CD8-positive, alpha-beta memory T cell (primary cell): ENCODE data around the gene TMEM184A. TPM values are rescaled to one million over a fixed set of nuclear protein-coding genes. Genes with fewer than 3 reads are reported as not detected.

ENCODE experiments used
- CTCF ChIA-PET: fragments of 350-600 bp; sonication (Branson Sonifier 250); formaldehyde crosslinking; loops from one replicate; lab custom pipeline; 2021; ENCODE audit warnings: antibody characterized with exemption; lab: Charles Lee
- POLR2A ChIA-PET: fragments of 350-600 bp; sonication (Branson Sonifier 250); formaldehyde crosslinking; loops from one replicate; lab custom pipeline; 2021; ENCODE audit warnings: antibody characterized with exemption; lab: Charles Lee
- DNase-seq, 5 donors: peaks; one replicate each; pipeline versions ENCODE4 v3.0.0 to v3.0.0-alpha.2; 2020 to 2022; ENCODE audit warnings: mixed read lengths in 1 of 5
- H3K27ac ChIP-seq: one replicate; pipeline ENCODE4 v1.7.0; 2013; ENCODE audit warnings: low read depth, mild to moderate bottlenecking, low read length, moderate library complexity
- H3K27me3 ChIP-seq: 2 replicates; pipeline ENCODE4 v1.7.0; 2013; ENCODE audit warnings: low read length, mild to moderate bottlenecking; ENCODE audit not compliant: insufficient read depth, poor library complexity, severe bottlenecking
- H3K36me3 ChIP-seq: 2 replicates; pipeline ENCODE4 v1.7.0; 2013; ENCODE audit warnings: mild to moderate bottlenecking, low read length, moderate library complexity; ENCODE audit not compliant: insufficient read depth
- H3K4me1 ChIP-seq: 2 replicates; pipeline ENCODE4 v1.7.0; 2013; ENCODE audit warnings: mild to moderate bottlenecking, low read length, moderate library complexity; ENCODE audit not compliant: insufficient read depth
- H3K4me3 ChIP-seq: 2 replicates; pipeline ENCODE4 v1.7.0; 2013; ENCODE audit warnings: mild to moderate bottlenecking, low read length
- H3K9me3 ChIP-seq: 2 replicates; pipeline ENCODE4 v1.7.0; 2013; ENCODE audit warnings: mild to moderate bottlenecking, low read length
- H3K27ac Mint-ChIP-seq, 8 donors: one replicate each; pipeline ENCODE4 v1.8.0; 2020 to 2021; ENCODE audit warnings: mixed read lengths in 8 of 8, mild to moderate bottlenecking in 6 of 8, inconsistent platforms in 3 of 8, moderate library complexity in 3 of 8
- H3K27me3 Mint-ChIP-seq, 2 donors: one replicate each; pipeline ENCODE4 v1.8.0; 2020 to 2021; ENCODE audit warnings: mixed read lengths in 2 of 2, mild to moderate bottlenecking in 1 of 2, moderate library complexity in 1 of 2
- H3K36me3 Mint-ChIP-seq, 3 donors: one replicate each; pipeline ENCODE4 v1.8.0; 2020 to 2021; ENCODE audit warnings: mixed read lengths in 3 of 3, inconsistent platforms in 1 of 3, mild to moderate bottlenecking in 1 of 3
- H3K4me1 Mint-ChIP-seq, 3 donors: one replicate each; pipeline ENCODE4 v1.8.0; 2020 to 2021; ENCODE audit warnings: mixed read lengths in 3 of 3, inconsistent platforms in 1 of 3, mild to moderate bottlenecking in 1 of 3
- H3K4me3 Mint-ChIP-seq, 7 donors: one replicate each; pipeline ENCODE4 v1.8.0; 2020 to 2021; ENCODE audit warnings: mixed read lengths in 7 of 7, mild to moderate bottlenecking in 6 of 7, moderate library complexity in 4 of 7, inconsistent platforms in 2 of 7
- H3K9me3 Mint-ChIP-seq, 5 donors: one replicate each; pipeline ENCODE4 v1.8.0; 2020 to 2022; ENCODE audit warnings: mixed read lengths in 5 of 5, mild to moderate bottlenecking in 3 of 5, moderate library complexity in 2 of 5, inconsistent platforms in 1 of 5
- polyA plus RNA-seq: library from polyadenylated mRNA; unstranded; fragments of 300-500 nt; fragmentation: Illumina TruSeq; gene quantifications from one replicate; pipeline ENCODE4 v1.2.3, GENCODE V29; 2021
- total RNA-seq, 2 experiments: library from RNA; stranded (reverse); gene quantifications; one replicate each; pipeline ENCODE4 v1.2.3, GENCODE V29; 2021

TMEM184A gene
- total and polyA plus RNA-seq, 3 experiments from 2014 or later: not detected

DNA sequence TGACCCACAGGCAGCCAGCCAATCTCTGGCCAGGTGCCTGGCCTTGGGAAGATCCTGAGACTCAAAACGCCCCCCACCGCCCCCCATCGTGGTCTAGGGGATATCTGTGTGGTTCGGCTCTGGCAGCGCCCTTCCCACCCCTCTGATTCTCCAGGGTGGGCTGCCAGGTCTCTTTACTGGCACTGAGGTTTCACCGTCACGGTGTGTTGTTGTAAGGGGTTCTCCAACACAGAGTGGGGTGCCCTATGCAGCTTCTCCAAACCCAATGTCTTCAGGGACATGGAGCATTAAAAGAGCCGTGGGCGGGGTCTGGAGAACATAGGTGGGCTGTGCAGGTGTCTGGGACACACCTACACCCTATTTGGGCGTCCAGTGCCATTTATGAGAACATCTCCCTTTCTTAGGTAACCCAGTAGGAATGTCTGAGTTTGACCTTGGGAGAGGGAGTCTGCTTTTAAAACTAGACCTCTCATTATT, 24.0 kb downstream of the TMEM184A start:
- H3K27me3 Mint-ChIP-seq: peaks cover 0 to under 1% of the 10 kb centered on the region in 2 donors
- H3K27ac Mint-ChIP-seq: peak overlapping the region; percentile 93 to 99 (median 97)
- H3K9me3 ChIP-seq: no peaks in the 10 kb centered on the region
- POLR2A ChIA-PET: interaction anchor here (1.9 kb wide), 1 partner anchor 38 kb away, joined by 6 read pairs; the partner anchor contains the start of gene PSMG3
- DNase-seq: peak in 1 of 5 donors; percentile 22
- no peaks in the 10 kb centered on the region for H3K27me3 ChIP-seq
- H3K4me1 ChIP-seq: peaks cover 35% of the 10 kb centered on the region
- CTCF ChIA-PET: no interaction called here
- H3K36me3 ChIP-seq: no peaks in the 10 kb centered on the region
- peak overlapping the region; percentile 85 to 95 (median 89) for H3K4me3 Mint-ChIP-seq
- peak overlapping the region; percentile 75 for H3K4me3 ChIP-seq
- H3K9me3 Mint-ChIP-seq: no peaks in the 10 kb centered on the region
- H3K36me3 Mint-ChIP-seq: peaks cover 0 to 20% (median 0%) of the 10 kb centered on the region in 3 donors
- peak overlapping the region; percentile 75 for H3K27ac ChIP-seq
- peaks cover 26 to 41% (median 27%) of the 10 kb centered on the region in 3 donors for H3K4me1 Mint-ChIP-seq

DNA sequence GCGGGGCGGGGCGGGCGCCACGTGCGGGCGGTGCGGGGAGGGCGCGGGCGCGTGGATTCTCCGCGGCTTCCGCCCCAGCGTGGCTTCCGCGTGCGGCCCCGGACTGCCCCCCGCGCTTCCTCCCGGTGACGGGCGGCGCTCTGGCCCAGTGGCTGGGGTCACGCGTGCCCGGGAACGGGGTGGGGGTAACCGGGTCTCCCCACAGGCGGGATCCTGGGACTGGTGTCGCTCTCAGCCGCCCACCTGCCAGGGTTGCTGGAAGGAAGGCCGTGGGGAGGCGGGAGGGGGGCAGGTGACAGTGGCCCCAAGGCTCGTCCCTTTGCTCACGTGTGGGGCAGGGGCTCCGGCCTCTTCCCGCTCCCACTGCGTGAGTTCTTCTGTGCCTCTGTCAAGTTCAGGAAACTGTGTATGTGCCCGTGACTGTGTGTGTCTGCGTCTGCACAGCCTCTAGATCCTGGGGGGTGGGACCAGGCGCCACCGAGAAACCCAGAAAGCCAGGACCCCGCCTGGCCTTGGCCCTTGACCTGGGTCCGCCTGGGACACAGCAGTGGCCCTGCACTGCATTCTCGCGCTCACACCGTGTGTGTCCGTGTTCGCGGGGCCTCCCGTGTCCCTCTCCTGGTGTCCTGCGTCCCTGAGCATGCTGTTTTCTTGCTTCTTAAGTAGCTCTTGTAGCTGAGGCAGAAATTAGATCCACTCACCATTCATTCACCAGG, 24.6 kb downstream of the TMEM184A start:
- POLR2A ChIA-PET: interaction anchor here (1.9 kb wide), 1 partner anchor 39 kb away, joined by 6 read pairs; the partner anchor contains the start of gene PSMG3
- Mint-ChIP-seq H3K27ac (peak overlapping the region; percentile 93 to 99 (median 97)), H3K9me3 (no peaks in the 10 kb centered on the region), H3K36me3 (peaks cover 0 to 17% (median 0%) of the 10 kb centered on the region in 3 donors), H3K4me1 (peaks cover 25 to 40% (median 26%) of the 10 kb centered on the region in 3 donors), H3K4me3 (peak overlapping the region; percentile 85 to 95 (median 89)), H3K27me3 (peaks cover 5 to 6% of the 10 kb centered on the region in 2 donors)
- Histone ChIP-seq H3K9me3 (no peaks in the 10 kb centered on the region), H3K27ac (peak overlapping the region; percentile 75), H3K4me1 (peaks cover 35% of the 10 kb centered on the region), H3K4me3 (peak overlapping the region; percentile 75), H3K36me3 (no peaks in the 10 kb centered on the region), H3K27me3 (no peaks in the 10 kb centered on the region)
- CTCF ChIA-PET: no interaction called here
- peak in 3 of 5 donors; percentile 56 to 71 (median 64) for DNase-seq

GRCh38 chr7:1530946-1531262, 25.1 kb downstream of the TMEM184A start:
- Histone ChIP-seq H3K9me3 (no peaks in the 10 kb centered on the region), H3K27ac (peak overlapping the region; percentile 75), H3K27me3 (no peaks in the 10 kb centered on the region), H3K4me3 (no peak overlapping the region), H3K36me3 (no peaks in the 10 kb centered on the region), H3K4me1 (peaks cover 35% of the 10 kb centered on the region)
- H3K9me3 Mint-ChIP-seq: no peaks in the 10 kb centered on the region
- peak in 3 of 5 donors; percentile 39 to 62 (median 57) for DNase-seq
- H3K4me3 Mint-ChIP-seq: no peak overlapping the region
- H3K27ac Mint-ChIP-seq: no peak overlapping the region
- peaks cover 5 to 6% of the 10 kb centered on the region in 2 donors for H3K27me3 Mint-ChIP-seq
- ChIA-PET POLR2A (no interaction called here), CTCF (no interaction called here)
- peaks cover 0 to 13% (median 0%) of the 10 kb centered on the region in 3 donors for H3K36me3 Mint-ChIP-seq
- H3K4me1 Mint-ChIP-seq: peaks cover 24 to 38% (median 26%) of the 10 kb centered on the region in 3 donors

GRCh38 chr7:1529383-1530116, 26.5 kb downstream of the TMEM184A start:
- H3K27me3 ChIP-seq: no peaks in the 10 kb centered on the region
- CTCF ChIA-PET: interaction anchor here (1.1 kb wide), 1 partner anchor 25 kb away, joined by 3 read pairs; no protein-coding TSS in a partner anchor
- POLR2A ChIA-PET: no interaction called here
- H3K4me3 ChIP-seq: no peak overlapping the region
- H3K4me1 ChIP-seq: peaks cover 35% of the 10 kb centered on the region
- Mint-ChIP-seq H3K27me3 (peaks cover 5 to 11% of the 10 kb centered on the region in 2 donors), H3K4me3 (peak overlapping the region in 6 of 7 donors; percentile 55 to 87 (median 66)), H3K4me1 (peaks cover 24 to 36% (median 24%) of the 10 kb centered on the region in 3 donors), H3K9me3 (no peaks in the 10 kb centered on the region), H3K27ac (peak overlapping the region in 7 of 8 donors; percentile 67 to 93 (median 79)), H3K36me3 (peaks cover 0 to 9% (median 0%) of the 10 kb centered on the region in 3 donors)
- no peaks in the 10 kb centered on the region for H3K9me3 ChIP-seq
- no peak for DNase-seq
- no peak overlapping the region for H3K27ac ChIP-seq
- H3K36me3 ChIP-seq: no peaks in the 10 kb centered on the region

GRCh38 chr7:1526271-1526754, 29.7 kb downstream of the TMEM184A start:
- CTCF ChIA-PET: no interaction called here

DNA sequence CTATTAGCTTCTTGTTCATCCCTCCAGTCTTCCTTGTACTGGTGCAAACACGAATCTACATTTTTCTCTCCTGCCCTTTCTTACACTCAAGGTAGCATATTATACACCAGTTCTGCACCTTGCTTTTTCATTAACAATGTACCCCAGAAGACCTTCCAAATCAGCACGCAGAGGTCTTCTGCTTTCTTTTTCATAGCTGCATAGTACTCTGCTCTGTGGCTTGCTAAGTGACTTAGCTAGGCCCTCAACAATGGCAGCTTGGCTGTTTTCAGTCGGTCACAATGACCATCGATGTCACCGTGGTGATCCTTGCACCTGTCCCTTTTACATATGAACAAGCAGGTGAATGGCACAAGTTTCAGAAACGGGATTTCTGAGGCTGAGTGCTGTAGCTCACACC, 30.6 kb downstream of the TMEM184A start:
- H3K4me1 Mint-ChIP-seq: peaks cover 0 to 5% (median 0%) of the 10 kb centered on the region in 3 donors

More at GRCh38 chr7:1526271-1526754, 29.7 kb downstream of the TMEM184A start:
- Histone ChIP-seq H3K27ac (no peak overlapping the region), H3K9me3 (no peaks in the 10 kb centered on the region), H3K4me3 (no peak overlapping the region), H3K4me1 (peaks cover 6% of the 10 kb centered on the region), H3K27me3 (no peaks in the 10 kb centered on the region), H3K36me3 (no peaks in the 10 kb centered on the region)
- Mint-ChIP-seq H3K36me3 (peaks cover 0 to under 1% (median 0%) of the 10 kb centered on the region in 3 donors), H3K9me3 (no peaks in the 10 kb centered on the region), H3K4me3 (peak overlapping the region in 1 of 7 donors; percentile 5), H3K27me3 (peaks cover 9 to 13% of the 10 kb centered on the region in 2 donors), H3K27ac (peak overlapping the region in 1 of 8 donors; percentile 18), H3K4me1 (peaks cover 0 to 5% (median under 1%) of the 10 kb centered on the region in 3 donors)
- DNase-seq: no peak
- POLR2A ChIA-PET: interaction anchor here (0.6 kb wide), 1 partner anchor 14 kb away, joined by 3 read pairs; no protein-coding TSS in a partner anchor

DNA sequence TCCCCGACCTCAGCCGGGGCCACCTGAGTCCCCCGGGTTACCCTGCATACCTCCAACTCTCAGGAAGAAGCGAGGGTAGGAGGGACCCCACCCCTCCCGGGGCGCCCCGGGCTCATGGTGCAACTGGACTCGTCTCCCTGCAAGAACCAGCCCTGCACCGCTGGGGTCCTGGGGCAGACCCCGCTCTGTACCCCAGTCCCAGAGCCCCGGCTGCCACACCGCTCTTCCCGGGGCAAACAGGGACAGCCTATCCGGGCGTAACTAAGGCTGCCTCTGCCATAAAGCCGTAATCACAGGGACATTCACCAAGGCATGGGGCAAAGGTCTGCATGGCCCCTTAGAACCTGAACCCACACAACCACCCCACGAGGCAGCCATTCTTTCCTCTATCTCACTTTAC, 32.2 kb downstream of the TMEM184A start:
- CTCF ChIA-PET: no interaction called here
- peaks cover 9 to 13% of the 10 kb centered on the region in 2 donors for H3K27me3 Mint-ChIP-seq
- no peak for DNase-seq
- peaks cover 0 to 7% (median 0%) of the 10 kb centered on the region in 3 donors for H3K36me3 Mint-ChIP-seq
- no peak overlapping the region for H3K4me3 Mint-ChIP-seq
- peaks cover 0 to 13% (median 4%) of the 10 kb centered on the region in 5 donors for H3K9me3 Mint-ChIP-seq
- POLR2A ChIA-PET: no interaction called here
- no peak overlapping the region for H3K27ac ChIP-seq
- H3K27me3 ChIP-seq: no peaks in the 10 kb centered on the region
- H3K4me3 ChIP-seq: no peak overlapping the region
- H3K27ac Mint-ChIP-seq: no peak overlapping the region
- H3K4me1 ChIP-seq: no peaks in the 10 kb centered on the region
- no peaks in the 10 kb centered on the region for H3K36me3 ChIP-seq
- H3K4me1 Mint-ChIP-seq: no peaks in the 10 kb centered on the region
- H3K9me3 ChIP-seq: no peaks in the 10 kb centered on the region

More for the DNA sequence above, 30.6 kb downstream of the TMEM184A start:
- H3K9me3 ChIP-seq: no peaks in the 10 kb centered on the region
- ChIA-PET CTCF (interaction anchor here (1.4 kb wide), 1 partner anchor 20 kb away, joined by 3 read pairs; no protein-coding TSS in a partner anchor), POLR2A (no interaction called here)
- H3K36me3 ChIP-seq: no peaks in the 10 kb centered on the region
- Mint-ChIP-seq H3K27ac (no peak overlapping the region), H3K4me3 (peak overlapping the region in 1 of 7 donors; percentile 13), H3K27me3 (peaks cover 9 to 13% of the 10 kb centered on the region in 2 donors), H3K9me3 (peaks cover 0 to 2% (median 0%) of the 10 kb centered on the region in 5 donors), H3K36me3 (no peaks in the 10 kb centered on the region)
- H3K4me3 ChIP-seq: no peak overlapping the region
- no peak overlapping the region for H3K27ac ChIP-seq
- H3K4me1 ChIP-seq: peaks cover 6% of the 10 kb centered on the region
- H3K27me3 ChIP-seq: no peaks in the 10 kb centered on the region
- DNase-seq: no peak
